GM12872 (cell line): Measurements from ENCODE around the gene EPS8L3.
"Not testable (repeated sequence)": the region's sequence is repeated elsewhere in the genome, so short reads cannot be mapped to it uniquely, and the experiment has no call there.

Experiments
- TF ChIP-seq, protein P1 (sequence below): IDR thresholded peaks from 3 replicates; pipeline ENCODE4 v1.5.1; 2011; ENCODE audit warnings: low read depth, mild to moderate bottlenecking, low read length, moderate library complexity; ENCODE audit not compliant: insufficient read depth

The EPS8L3 gene

DNA sequence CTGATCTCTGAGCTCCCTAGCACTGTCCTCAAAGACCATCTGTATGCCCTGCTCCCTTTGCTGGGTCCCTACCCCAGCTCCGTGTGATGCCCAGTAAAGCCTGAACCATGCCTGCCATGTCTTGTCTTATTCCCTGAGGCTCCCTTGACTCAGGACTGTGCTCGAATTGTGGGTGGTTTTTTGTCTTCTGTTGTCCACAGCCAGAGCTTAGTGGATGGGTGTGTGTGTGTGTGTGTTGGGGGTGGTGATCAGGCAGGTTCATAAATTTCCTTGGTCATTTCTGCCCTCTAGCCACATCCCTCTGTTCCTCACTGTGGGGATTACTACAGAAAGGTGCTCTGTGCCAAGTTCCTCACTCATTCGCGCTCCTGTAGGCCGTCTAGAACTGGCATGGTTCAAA is 46.0 kb downstream of the EPS8L3 start:
- TF ChIP-seq, protein P1, sequence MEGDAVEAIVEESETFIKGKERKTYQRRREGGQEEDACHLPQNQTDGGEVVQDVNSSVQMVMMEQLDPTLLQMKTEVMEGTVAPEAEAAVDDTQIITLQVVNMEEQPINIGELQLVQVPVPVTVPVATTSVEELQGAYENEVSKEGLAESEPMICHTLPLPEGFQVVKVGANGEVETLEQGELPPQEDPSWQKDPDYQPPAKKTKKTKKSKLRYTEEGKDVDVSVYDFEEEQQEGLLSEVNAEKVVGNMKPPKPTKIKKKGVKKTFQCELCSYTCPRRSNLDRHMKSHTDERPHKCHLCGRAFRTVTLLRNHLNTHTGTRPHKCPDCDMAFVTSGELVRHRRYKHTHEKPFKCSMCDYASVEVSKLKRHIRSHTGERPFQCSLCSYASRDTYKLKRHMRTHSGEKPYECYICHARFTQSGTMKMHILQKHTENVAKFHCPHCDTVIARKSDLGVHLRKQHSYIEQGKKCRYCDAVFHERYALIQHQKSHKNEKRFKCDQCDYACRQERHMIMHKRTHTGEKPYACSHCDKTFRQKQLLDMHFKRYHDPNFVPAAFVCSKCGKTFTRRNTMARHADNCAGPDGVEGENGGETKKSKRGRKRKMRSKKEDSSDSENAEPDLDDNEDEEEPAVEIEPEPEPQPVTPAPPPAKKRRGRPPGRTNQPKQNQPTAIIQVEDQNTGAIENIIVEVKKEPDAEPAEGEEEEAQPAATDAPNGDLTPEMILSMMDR = no peak

DNA sequence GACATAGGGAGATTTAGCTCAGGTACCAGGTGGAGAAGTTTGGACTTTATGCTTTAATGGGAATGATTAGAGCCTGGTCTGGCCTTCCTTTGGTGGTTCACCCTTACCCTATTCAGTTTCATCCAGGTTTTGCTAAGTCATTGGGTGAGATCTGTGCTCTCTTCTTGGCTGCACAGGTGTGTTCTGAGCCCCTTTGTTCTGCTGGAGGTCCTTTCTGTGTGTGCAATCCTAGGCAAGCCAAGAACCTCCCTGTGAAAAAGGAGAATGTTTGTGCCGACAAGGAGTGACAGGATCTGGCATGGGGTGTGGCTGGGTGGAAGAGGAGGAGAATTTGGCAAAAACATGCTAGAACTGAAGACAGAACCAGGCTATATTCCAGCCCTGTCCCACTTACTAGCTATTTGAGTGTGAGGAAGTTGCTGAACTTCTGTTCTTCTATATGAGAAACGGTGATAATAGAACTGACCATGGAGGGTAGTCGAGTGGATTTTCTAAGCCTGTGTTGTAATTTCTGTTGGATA is 47.1 kb downstream of the EPS8L3 start:
- TF ChIP-seq, protein P1 = no peak

DNA sequence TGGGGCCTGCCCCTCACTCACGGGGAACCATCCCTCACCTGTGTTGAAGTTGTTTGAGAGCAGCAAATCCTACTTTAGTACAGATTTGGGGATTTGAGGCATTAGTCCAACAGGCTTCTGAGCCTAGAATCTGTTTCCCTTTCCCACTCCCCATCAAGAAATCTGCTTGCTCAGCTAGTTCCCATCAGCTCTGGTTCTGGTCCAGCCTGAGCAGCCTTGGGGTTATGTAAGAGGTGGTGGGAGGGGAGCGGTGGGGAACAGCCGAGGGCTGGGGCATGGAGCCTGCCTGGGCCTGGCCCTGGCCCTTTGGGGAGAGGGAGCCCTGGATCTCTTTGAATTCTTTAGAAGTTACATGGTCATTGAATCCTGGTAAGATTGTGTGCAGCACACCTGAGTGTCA is 47.6 kb downstream of the EPS8L3 start:
- TF ChIP-seq, protein P1 = no peak

DNA sequence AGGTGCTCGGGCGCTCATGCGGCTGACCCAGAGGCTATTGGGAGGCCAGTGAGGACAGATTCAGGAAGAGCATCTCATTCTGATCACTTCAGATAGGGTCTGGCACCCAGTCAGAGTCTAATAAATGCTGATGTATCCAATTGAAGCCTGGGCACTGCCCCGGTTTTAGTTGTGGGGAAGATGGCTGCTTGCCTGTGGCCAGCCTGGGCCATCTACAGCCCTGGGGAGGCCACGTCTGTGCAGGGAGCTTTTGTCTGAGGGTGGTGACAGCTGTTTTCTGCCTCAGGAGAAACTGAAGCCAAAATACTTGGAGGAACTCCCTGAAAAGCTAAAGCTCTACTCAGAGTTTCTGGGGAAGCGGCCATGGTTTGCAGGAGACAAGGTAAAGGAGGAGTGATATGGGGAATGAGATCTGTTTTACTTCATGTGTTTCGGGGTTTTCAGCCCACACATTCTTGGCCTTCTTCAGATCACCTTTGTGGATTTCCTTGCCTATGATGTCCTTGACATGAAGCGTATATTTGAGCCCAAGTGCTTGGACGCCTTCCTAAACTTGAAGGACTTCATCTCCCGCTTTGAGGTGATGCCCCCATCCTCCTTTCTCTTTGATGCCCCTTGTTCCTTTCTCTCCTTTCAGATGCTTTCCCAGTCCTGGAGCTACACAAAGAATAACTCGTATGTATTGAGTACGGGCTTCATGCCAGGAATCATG is 48.9 kb downstream of the EPS8L3 start:
- TF ChIP-seq, protein P1 = no peak

DNA sequence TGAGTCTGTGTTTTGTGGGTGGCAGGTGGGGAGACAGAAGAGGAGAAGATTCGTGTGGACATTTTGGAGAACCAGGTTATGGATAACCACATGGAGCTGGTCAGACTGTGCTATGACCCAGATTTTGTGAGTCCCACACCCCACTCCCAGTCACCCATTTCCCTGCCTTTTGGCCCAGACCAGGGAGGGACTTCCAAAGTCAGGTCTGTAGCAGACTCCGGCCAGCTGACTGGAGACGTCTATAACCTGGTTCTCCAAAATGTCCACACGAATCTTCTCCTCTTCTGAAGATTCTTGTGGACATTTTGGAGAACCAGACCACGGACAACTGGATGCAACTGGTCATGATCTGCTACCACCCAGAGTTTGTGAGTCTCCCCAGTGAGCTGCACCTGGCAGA is 50.1 kb downstream of the EPS8L3 start:
- TF ChIP-seq, protein P1 = no peak

DNA sequence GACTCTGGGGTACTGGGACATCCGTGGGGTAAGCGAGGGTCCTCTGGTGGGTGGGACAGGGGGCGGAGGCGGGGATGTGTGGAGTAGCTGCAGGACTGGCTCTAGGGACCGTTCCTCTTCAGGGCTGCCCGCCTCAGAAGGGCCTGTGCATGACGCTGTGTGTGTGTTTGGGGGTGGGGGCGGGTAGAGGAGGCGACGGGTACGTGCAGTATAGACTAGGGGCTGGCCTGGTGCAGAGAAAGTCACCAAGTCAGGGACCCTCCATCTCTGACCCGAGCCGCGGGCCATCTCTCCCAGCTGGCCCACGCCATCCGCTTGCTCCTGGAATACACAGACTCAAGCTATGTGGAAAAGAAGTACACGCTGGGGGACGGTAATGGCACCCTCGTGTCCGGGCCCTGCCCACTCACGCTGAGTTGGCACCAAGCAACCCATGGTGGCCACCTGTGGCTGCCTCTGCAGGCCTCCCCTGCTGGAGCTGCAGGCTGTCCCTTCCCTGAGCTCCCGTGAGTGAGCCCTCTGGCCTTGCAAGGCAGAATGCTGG is 51.3 kb downstream of the EPS8L3 start:
- TF ChIP-seq, protein P1 = no peak

DNA sequence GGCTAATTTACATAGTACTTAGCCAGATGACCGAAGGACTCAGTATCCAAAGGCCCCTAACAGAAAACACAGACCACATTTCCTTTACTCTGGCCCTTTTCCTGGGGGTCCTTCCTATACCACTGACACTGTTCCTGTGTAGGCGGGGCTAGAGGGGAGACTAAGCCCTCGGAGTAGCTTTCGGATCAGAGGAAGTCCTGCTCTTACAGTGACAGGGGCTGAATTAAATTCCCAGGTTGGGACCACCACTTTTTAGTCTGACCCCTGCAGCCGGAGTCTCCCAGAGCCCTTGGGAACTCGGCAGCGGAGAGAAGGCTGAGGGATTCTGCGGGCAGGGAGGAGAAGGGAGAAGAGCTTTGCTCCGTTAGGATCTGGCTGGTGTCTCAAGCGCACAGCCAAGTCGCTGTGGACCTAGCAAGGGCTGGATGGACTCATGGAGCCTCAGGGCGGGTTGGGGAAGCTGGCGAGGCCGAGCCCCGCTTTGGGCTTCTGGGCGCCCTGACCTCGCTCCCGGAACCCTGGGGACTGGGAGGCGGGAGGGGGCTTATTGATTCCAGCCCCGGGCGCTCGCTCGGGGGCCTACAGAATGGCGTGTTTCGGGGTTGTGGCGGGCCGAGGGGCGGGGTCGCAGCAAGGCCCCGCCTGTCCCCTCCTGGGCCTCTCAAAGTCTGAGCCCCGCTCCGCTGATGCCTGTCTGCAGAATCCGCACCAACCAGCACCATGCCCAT is 52.0 kb downstream of the EPS8L3 start, which contains the start of gene GSTM5:
TSS of gene GSTM5 (plus strand) at position 659 of the 728 bp plus-strand sequence. CDS start at position 721, 62 bp downstream.
- TF ChIP-seq, protein P1 = not testable (repeated sequence)
